GM23338 (cell line): ENCODE results near the gene MOK. TPM values are rescaled to one million over a fixed set of nuclear protein-coding genes. Genes with fewer than 3 reads are reported as not detected.

Source experiments
- ATAC-seq: fragments of 200-7000 bp; cut with Tn5 transposase; 3 replicates; pipeline ENCODE4 v1.9.1; 2020
- DNase-seq: peaks from one replicate; pipeline ENCODE4 v3.0.0-alpha.2; 2015; ENCODE audit warnings: low spot score
- H2AFZ ChIP-seq: fragments of 200-600 bp; sonication (generic); 2 replicates; pipeline ENCODE4 v1.8.0; 2016; ENCODE audit warnings: antibody characterized with exemption, mild to moderate bottlenecking, moderate library complexity
- H3F3A ChIP-seq: fragments of 200-600 bp; sonication (generic); replicated peaks from 2 replicates; pipeline ENCODE4 v1.8.0; 2017; ENCODE audit warnings: antibody characterized with exemption, mixed run types, low read depth
- H3K27ac ChIP-seq: fragments of 200-600 bp; sonication (generic); 2 replicates; pipeline ENCODE4 v1.6.1; 2016; ENCODE audit warnings: low read depth
- H3K27me3 ChIP-seq: fragments of 200-600 bp; sonication (generic); 2 replicates; pipeline ENCODE4 v1.8.0; 2016; ENCODE audit warnings: mild to moderate bottlenecking, mixed run types, moderate library complexity; ENCODE audit not compliant: insufficient read depth
- H3K36me3 ChIP-seq: fragments of 200-600 bp; sonication (generic); 2 replicates; pipeline ENCODE4 v1.8.0; 2016; ENCODE audit warnings: mild to moderate bottlenecking; ENCODE audit not compliant: insufficient read depth
- H3K4me1 ChIP-seq: fragments of 200-600 bp; sonication (generic); 2 replicates; pipeline ENCODE4 v1.8.0; 2016; ENCODE audit warnings: mild to moderate bottlenecking, moderate library complexity; ENCODE audit not compliant: insufficient read depth
- H3K4me2 ChIP-seq: fragments of 200-600 bp; sonication (generic); 2 replicates; pipeline ENCODE4 v1.7.1; 2017; ENCODE audit warnings: mixed run types
- H3K4me3 ChIP-seq: fragments of 200-600 bp; sonication (generic); 2 replicates; pipeline ENCODE4 v1.6.1; 2016; ENCODE audit warnings: mixed run types
- H3K79me2 ChIP-seq: fragments of 200-600 bp; sonication (generic); replicated peaks from 2 replicates; pipeline ENCODE4 v1.8.0; 2017; ENCODE audit warnings: mild to moderate bottlenecking; ENCODE audit not compliant: insufficient read depth
- H3K9me2 ChIP-seq: fragments of 200-600 bp; sonication (generic); 2 replicates; pipeline ENCODE4 v1.8.0; 2017; ENCODE audit not compliant: insufficient read depth
- H4K20me1 ChIP-seq: fragments of 200-600 bp; sonication (generic); replicated peaks from 2 replicates; pipeline ENCODE4 v1.8.0; 2017; ENCODE audit warnings: mild to moderate bottlenecking; ENCODE audit not compliant: insufficient read depth
- H3K27ac Mint-ChIP-seq: 2 replicates; pipeline ENCODE4 v1.8.0; 2020; ENCODE audit warnings: inconsistent platforms, mild to moderate bottlenecking, moderate library complexity, mixed read lengths
- H3K27me3 Mint-ChIP-seq: 3 replicates; pipeline ENCODE4 v1.8.0; 2022; ENCODE audit warnings: low read depth, mild to moderate bottlenecking, moderate library complexity, mixed read lengths, inconsistent platforms; ENCODE audit not compliant: insufficient read depth, poor library complexity
- H3K36me3 Mint-ChIP-seq: 3 replicates; pipeline ENCODE4 v1.8.0; 2021; ENCODE audit warnings: low read depth, mild to moderate bottlenecking, inconsistent platforms, moderate library complexity, mixed read lengths
- H3K4me1 Mint-ChIP-seq: 3 replicates; pipeline ENCODE4 v1.8.0; 2020; ENCODE audit warnings: mild to moderate bottlenecking, inconsistent platforms, mixed read lengths
- H3K4me3 Mint-ChIP-seq: 3 replicates; pipeline ENCODE4 v1.8.0; 2021; ENCODE audit warnings: moderate library complexity, mild to moderate bottlenecking, inconsistent platforms, mixed read lengths
- H3K9me3 Mint-ChIP-seq: 3 replicates; pipeline ENCODE4 v1.8.0; 2020; ENCODE audit warnings: moderate library complexity, mild to moderate bottlenecking, inconsistent platforms, mixed read lengths
- CREB1 ChIP-seq: fragments of 250-450 bp; sonication (Bioruptor Pico); IDR thresholded peaks from 2 replicates; pipeline ENCODE4 v1.5.0; 2020; ENCODE audit warnings: low read depth, mild to moderate bottlenecking, moderate library complexity
- ETS1 ChIP-seq: IDR thresholded peaks from 2 replicates; pipeline ENCODE4 v1.6.1; 2016; ENCODE audit warnings: antibody characterized with exemption
- EZH2phosphoT487 ChIP-seq: fragments of 200-600 bp; sonication (generic); IDR thresholded peaks from one replicate; pipeline ENCODE4 v1.8.1; 2018; ENCODE audit warnings: antibody characterized with exemption; ENCODE audit not compliant: unreplicated experiment
- NANOG ChIP-seq: IDR thresholded peaks from 2 replicates; pipeline ENCODE4 v1.6.1; 2016; ENCODE audit warnings: antibody characterized with exemption, borderline replicate concordance
- POLR2AphosphoS5 ChIP-seq: IDR thresholded peaks from 2 replicates; pipeline ENCODE4 v1.6.1; 2016; ENCODE audit warnings: antibody characterized with exemption, low read depth
- REST ChIP-seq: IDR thresholded peaks from one replicate; pipeline ENCODE4 v1.6.1; 2018; ENCODE audit warnings: antibody characterized with exemption; ENCODE audit not compliant: unreplicated experiment
- STAT1 ChIP-seq: IDR thresholded peaks from one replicate; pipeline ENCODE4 v1.6.1; 2016; ENCODE audit warnings: antibody characterized with exemption; ENCODE audit not compliant: unreplicated experiment
- polyA plus RNA-seq: library from polyadenylated mRNA; unstranded; fragments of >200 nt; fragmentation: Nextera tagmentation; extraction: Ambion mirVana; gene quantifications from 2 replicates; pipeline ENCODE4 v1.2.1, GENCODE V29; 2016
- total RNA-seq: library from RNA; depleted of rRNA; stranded (reverse); fragments of >200 nt; shearing (Covaris generic); gene quantifications from 2 replicates; pipeline ENCODE4 v1.2.3, GENCODE V29; 2014
- TF ChIP-seq, protein P1 (sequence below): fragments of 250-450 bp; sonication (Bioruptor Pico); IDR thresholded peaks from 2 replicates; pipeline ENCODE4 v1.5.0; 2020; ENCODE audit warnings: mild to moderate bottlenecking, moderate library complexity

Gene MOK
- total and polyA plus RNA-seq, 2 experiments from 2014 or later = 3.1 TPM

GRCh38 chr14:102200690-102201352, 104.1 kb downstream of the MOK start:
- peaks cover 18% of the 10 kb centered on the region for H3K36me3 Mint-ChIP-seq
- no peak overlapping the region for H3K4me3 Mint-ChIP-seq
- H3K4me1 Mint-ChIP-seq = peaks cover 11% of the 10 kb centered on the region
- no peak overlapping the region for H2AFZ ChIP-seq
- no peak for ATAC-seq
- peaks cover 11% of the 10 kb centered on the region for H3K27me3 Mint-ChIP-seq
- TF ChIP-seq STAT1 (no peak), NANOG (no peak), CREB1 (no peak), POLR2AphosphoS5 (no peak), ETS1 (no peak), EZH2phosphoT487 (no peak), REST (no peak)
- TF ChIP-seq, protein P1, sequence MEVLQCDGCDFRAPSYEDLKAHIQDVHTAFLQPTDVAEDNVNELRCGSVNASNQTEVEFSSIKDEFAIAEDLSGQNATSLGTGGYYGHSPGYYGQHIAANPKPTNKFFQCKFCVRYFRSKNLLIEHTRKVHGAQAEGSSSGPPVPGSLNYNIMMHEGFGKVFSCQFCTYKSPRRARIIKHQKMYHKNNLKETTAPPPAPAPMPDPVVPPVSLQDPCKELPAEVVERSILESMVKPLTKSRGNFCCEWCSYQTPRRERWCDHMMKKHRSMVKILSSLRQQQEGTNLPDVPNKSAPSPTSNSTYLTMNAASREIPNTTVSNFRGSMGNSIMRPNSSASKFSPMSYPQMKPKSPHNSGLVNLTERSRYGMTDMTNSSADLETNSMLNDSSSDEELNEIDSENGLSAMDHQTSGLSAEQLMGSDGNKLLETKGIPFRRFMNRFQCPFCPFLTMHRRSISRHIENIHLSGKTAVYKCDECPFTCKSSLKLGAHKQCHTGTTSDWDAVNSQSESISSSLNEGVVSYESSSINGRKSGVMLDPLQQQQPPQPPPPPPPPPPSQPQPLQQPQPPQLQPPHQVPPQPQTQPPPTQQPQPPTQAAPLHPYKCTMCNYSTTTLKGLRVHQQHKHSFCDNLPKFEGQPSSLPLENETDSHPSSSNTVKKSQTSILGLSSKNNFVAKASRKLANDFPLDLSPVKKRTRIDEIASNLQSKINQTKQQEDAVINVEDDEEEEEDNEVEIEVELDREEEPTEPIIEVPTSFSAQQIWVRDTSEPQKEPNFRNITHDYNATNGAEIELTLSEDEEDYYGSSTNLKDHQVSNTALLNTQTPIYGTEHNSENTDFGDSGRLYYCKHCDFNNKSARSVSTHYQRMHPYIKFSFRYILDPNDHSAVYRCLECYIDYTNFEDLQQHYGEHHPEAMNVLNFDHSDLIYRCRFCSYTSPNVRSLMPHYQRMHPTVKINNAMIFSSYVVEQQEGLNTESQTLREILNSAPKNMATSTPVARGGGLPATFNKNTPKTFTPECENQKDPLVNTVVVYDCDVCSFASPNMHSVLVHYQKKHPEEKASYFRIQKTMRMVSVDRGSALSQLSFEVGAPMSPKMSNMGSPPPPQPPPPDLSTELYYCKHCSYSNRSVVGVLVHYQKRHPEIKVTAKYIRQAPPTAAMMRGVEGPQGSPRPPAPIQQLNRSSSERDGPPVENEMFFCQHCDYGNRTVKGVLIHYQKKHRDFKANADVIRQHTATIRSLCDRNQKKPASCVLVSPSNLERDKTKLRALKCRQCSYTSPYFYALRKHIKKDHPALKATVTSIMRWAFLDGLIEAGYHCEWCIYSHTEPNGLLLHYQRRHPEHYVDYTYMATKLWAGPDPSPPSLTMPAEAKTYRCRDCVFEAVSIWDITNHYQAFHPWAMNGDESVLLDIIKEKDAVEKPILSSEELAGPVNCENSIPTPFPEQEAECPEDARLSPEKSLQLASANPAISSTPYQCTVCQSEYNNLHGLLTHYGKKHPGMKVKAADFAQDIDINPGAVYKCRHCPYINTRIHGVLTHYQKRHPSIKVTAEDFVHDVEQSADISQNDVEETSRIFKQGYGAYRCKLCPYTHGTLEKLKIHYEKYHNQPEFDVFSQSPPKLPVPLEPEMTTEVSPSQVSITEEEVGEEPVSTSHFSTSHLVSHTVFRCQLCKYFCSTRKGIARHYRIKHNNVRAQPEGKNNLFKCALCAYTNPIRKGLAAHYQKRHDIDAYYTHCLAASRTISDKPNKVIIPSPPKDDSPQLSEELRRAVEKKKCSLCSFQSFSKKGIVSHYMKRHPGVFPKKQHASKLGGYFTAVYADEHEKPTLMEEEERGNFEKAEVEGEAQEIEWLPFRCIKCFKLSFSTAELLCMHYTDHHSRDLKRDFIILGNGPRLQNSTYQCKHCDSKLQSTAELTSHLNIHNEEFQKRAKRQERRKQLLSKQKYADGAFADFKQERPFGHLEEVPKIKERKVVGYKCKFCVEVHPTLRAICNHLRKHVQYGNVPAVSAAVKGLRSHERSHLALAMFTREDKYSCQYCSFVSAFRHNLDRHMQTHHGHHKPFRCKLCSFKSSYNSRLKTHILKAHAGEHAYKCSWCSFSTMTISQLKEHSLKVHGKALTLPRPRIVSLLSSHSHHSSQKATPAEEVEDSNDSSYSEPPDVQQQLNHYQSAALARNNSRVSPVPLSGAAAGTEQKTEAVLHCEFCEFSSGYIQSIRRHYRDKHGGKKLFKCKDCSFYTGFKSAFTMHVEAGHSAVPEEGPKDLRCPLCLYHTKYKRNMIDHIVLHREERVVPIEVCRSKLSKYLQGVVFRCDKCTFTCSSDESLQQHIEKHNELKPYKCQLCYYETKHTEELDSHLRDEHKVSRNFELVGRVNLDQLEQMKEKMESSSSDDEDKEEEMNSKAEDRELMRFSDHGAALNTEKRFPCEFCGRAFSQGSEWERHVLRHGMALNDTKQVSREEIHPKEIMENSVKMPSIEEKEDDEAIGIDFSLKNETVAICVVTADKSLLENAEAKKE (CRISPR knock-in tag) = no peak
- H3K79me2 ChIP-seq = peaks cover 58% of the 10 kb centered on the region
- H3K4me2 ChIP-seq = no peak overlapping the region
- peaks cover 21% of the 10 kb centered on the region for H4K20me1 ChIP-seq
- H3K27ac ChIP-seq = no peak overlapping the region
- DNase-seq = no peak
- H3K9me2 ChIP-seq = no peaks in the 10 kb centered on the region
- H3K36me3 ChIP-seq = peaks cover 3% of the 10 kb centered on the region
- no peaks in the 10 kb centered on the region for H3F3A ChIP-seq
- no peak overlapping the region for H3K4me3 ChIP-seq
- H3K4me1 ChIP-seq = no peaks in the 10 kb centered on the region
- H3K9me3 Mint-ChIP-seq = no peaks in the 10 kb centered on the region; the same call in 2 of the 3 replicates
- H3K27me3 ChIP-seq = no peaks in the 10 kb centered on the region
- no peak overlapping the region for H3K27ac Mint-ChIP-seq
